DND-41 (cell line): ENCODE measurements around the gene PEX14.

Experiments
- ATAC-seq: fragments of 200-7000 bp; cut with Tn5 transposase; 3 replicates; pipeline ENCODE4 v1.9.1; 2021; ENCODE audit warnings: low read depth; ENCODE audit not compliant: insufficient read depth
- DNase-seq: peaks from one replicate; pipeline ENCODE4 v3.0.0-alpha.2; 2020
- H2AFZ ChIP-seq: 2 replicates; pipeline ENCODE4 v1.6.0; 2012; ENCODE audit warnings: low read depth, low read length
- H3K27ac ChIP-seq: 2 replicates; pipeline ENCODE4 v1.5.1; 2012; ENCODE audit warnings: low read length, inconsistent platforms
- H3K27me3 ChIP-seq: fragments of 200-600 bp; sonication (generic); 2 replicates; pipeline ENCODE4 v1.6.0; 2012; ENCODE audit warnings: low read length, mild to moderate bottlenecking, inconsistent platforms; ENCODE audit not compliant: insufficient read depth, poor library complexity
- H3K36me3 ChIP-seq: 2 replicates; pipeline ENCODE4 v1.5.1; 2012; ENCODE audit warnings: low read length, inconsistent platforms; ENCODE audit not compliant: insufficient read depth
- H3K4me1 ChIP-seq: 2 replicates; pipeline ENCODE4 v1.5.1; 2012; ENCODE audit warnings: mild to moderate bottlenecking, low read length; ENCODE audit not compliant: insufficient read depth
- H3K4me2 ChIP-seq: 2 replicates; pipeline ENCODE4 v1.6.0; 2012; ENCODE audit warnings: mild to moderate bottlenecking, moderate library complexity, low read length, inconsistent platforms; ENCODE audit not compliant: insufficient read depth
- H3K4me3 ChIP-seq, 2 experiments: fragments of 200-600 bp in 1 of 2; shearing (Covaris generic) in 1 of 2; 2 replicates each; pipeline ENCODE4 v1.5.1; 2012 to 2016; ENCODE audit warnings: inconsistent platforms in 2 of 2, low read length in 2 of 2, mild to moderate bottlenecking in 2 of 2, low read depth in 1 of 2, moderate library complexity in 1 of 2
- H3K79me2 ChIP-seq: 2 replicates; pipeline ENCODE4 v1.6.0; 2012; ENCODE audit warnings: low read length, inconsistent platforms; ENCODE audit not compliant: insufficient read depth
- H3K9ac ChIP-seq: 2 replicates; pipeline ENCODE4 v1.6.0; 2012; ENCODE audit warnings: low read depth, mild to moderate bottlenecking, inconsistent platforms, low read length, moderate library complexity
- H3K9me3 ChIP-seq: 2 replicates; pipeline ENCODE4 v1.5.1; 2012; ENCODE audit warnings: low read length, moderate library complexity, mild to moderate bottlenecking, inconsistent platforms; ENCODE audit not compliant: insufficient read depth, severe bottlenecking
- H4K20me1 ChIP-seq: 2 replicates; pipeline ENCODE4 v1.6.0; 2012; ENCODE audit warnings: low read length; ENCODE audit not compliant: insufficient read depth
- EZH2 ChIP-seq: IDR thresholded peaks from 3 replicates; pipeline ENCODE4 v1.6.1; 2012; ENCODE audit warnings: borderline replicate concordance, low read depth, mild to moderate bottlenecking, moderate library complexity, low read length, inconsistent platforms; ENCODE audit not compliant: severe bottlenecking
- TF ChIP-seq, protein P1 (sequence below): IDR thresholded peaks from 2 replicates; pipeline ENCODE4 v1.5.1; 2012; ENCODE audit warnings: borderline replicate concordance, low read length, moderate library complexity, mild to moderate bottlenecking; ENCODE audit not compliant: poor library complexity, severe bottlenecking; ENCODE audit errors: extremely low read depth

PEX14 gene

DNA sequence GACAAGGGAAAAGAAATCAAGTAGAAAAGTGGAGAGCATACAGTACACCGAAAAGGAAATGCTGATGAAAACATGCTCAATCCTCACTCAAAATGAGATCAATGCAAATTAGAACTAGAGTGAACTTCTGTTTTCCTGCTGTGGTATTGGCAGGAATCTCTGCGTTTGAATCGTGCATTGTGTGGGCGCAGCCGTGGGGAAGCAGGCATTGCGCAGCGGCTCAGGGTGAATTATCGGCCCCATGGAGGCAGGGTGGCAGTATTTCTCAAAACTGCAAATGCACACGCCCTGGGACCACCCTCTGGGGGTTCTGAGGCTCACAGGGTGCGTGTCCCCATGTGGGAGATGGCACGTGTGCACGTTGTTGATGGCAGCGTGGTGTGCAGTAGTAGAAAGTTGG is 140.6 kb downstream of the PEX14 start:
- H3K27me3 ChIP-seq: no peaks in the 10 kb centered on the region
- no peaks in the 10 kb centered on the region for H3K4me1 ChIP-seq
- H2AFZ ChIP-seq: no peak overlapping the region
- no peak overlapping the region for H3K9ac ChIP-seq
- no peaks in the 10 kb centered on the region for H3K9me3 ChIP-seq
- H3K27ac ChIP-seq: no peak overlapping the region
- no peaks in the 10 kb centered on the region for H3K79me2 ChIP-seq
- ATAC-seq: no peak
- no peak overlapping the region for H3K4me3 ChIP-seq
- peaks cover 16% of the 10 kb centered on the region for H4K20me1 ChIP-seq
- 0 out of 2 replicates have a peak, but pooled peaks cover 3% of the 10 kb centered on the region for H3K36me3 ChIP-seq
- no peak for DNase-seq
- no peak overlapping the region for H3K4me2 ChIP-seq
- TF ChIP-seq EZH2: no peak
- TF ChIP-seq, protein P1, sequence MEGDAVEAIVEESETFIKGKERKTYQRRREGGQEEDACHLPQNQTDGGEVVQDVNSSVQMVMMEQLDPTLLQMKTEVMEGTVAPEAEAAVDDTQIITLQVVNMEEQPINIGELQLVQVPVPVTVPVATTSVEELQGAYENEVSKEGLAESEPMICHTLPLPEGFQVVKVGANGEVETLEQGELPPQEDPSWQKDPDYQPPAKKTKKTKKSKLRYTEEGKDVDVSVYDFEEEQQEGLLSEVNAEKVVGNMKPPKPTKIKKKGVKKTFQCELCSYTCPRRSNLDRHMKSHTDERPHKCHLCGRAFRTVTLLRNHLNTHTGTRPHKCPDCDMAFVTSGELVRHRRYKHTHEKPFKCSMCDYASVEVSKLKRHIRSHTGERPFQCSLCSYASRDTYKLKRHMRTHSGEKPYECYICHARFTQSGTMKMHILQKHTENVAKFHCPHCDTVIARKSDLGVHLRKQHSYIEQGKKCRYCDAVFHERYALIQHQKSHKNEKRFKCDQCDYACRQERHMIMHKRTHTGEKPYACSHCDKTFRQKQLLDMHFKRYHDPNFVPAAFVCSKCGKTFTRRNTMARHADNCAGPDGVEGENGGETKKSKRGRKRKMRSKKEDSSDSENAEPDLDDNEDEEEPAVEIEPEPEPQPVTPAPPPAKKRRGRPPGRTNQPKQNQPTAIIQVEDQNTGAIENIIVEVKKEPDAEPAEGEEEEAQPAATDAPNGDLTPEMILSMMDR: no peak

DNA sequence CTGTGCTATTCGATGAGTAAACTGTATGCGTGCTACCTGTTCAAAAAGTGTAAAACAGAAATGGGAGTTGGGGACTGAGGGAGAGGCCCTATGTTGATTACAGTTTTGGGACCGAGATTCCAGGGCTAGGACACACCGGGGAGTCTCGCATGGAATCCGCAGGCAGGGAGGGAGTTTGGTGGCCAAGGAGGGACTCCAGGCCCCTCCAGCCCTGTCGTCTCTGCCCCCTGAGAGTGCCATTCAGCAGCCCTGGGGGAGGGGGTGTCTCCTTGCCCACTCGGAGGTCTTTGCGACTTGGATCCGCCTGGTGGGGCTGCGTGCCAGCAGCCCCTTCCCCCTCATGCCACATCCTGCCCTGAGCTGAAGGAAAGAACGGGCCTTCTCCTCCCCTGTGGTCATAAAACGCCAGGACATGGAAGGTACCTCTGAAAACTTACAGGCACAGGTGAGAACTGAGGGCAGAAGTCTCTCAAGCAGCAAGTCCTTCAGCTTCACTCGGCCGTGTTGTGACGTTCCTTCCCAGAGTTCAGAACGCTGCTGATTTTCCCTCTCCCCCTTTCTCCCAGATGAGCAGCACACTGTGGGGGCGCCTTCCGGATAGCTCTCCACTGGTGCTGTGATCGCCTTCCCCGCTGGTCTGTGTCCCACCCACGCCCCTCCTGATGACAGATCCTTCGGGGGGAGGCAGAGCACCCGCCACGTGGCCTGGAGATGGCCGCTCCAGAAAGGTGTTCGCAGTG is 141.4 kb downstream of the PEX14 start:
- no peak for ATAC-seq
- Histone ChIP-seq H2AFZ (no peak overlapping the region), H3K27me3 (no peaks in the 10 kb centered on the region), H4K20me1 (peaks cover 16% of the 10 kb centered on the region), H3K79me2 (no peaks in the 10 kb centered on the region), H3K9me3 (no peaks in the 10 kb centered on the region), H3K4me3 (no peak overlapping the region), H3K4me2 (no peak overlapping the region), H3K9ac (no peak overlapping the region), H3K27ac (no peak overlapping the region), H3K36me3 (0 out of 2 replicates have a peak, but pooled peaks cover 3% of the 10 kb centered on the region), H3K4me1 (no peaks in the 10 kb centered on the region)
- DNase-seq: no peak
- TF ChIP-seq EZH2: no peak
- TF ChIP-seq, protein P1: no peak

DNA sequence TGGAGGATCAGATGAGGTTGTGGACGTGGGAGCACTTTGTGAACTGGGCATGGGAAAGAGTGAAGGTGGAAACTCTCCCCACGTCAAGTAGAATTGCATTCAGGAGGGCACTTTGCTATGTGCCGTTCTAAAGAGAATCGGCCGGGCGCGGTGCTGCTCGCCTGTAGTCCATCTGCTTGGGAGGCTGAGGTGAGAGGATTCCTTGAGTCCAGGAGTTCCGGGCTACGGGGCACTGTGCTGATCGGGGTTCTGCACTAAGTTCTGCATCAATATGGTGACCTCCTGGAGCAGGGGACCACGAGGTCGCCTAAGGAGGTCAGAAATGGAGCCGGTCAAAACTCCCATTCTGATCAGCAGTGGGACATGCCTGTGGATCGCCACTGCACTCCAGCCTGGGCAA is 141.9 kb downstream of the PEX14 start:
- Histone ChIP-seq H3K4me1 (no peaks in the 10 kb centered on the region), H3K27me3 (no peaks in the 10 kb centered on the region), H3K9ac (no peak overlapping the region), H2AFZ (no peak overlapping the region), H4K20me1 (peaks cover 16% of the 10 kb centered on the region), H3K79me2 (no peaks in the 10 kb centered on the region), H3K27ac (no peak overlapping the region), H3K36me3 (0 out of 2 replicates have a peak, but pooled peaks cover 3% of the 10 kb centered on the region), H3K4me3 (no peak overlapping the region), H3K4me2 (no peak overlapping the region), H3K9me3 (no peaks in the 10 kb centered on the region)
- TF ChIP-seq, protein P1: no peak
- no peak for TF ChIP-seq EZH2
- no peak for ATAC-seq
- no peak for DNase-seq
